GM06990 (cell line): ENCODE measurements around the gene KCNH5.
"Not testable (repeated sequence)": the region's sequence is repeated elsewhere in the genome, so short reads cannot be mapped to it uniquely, and the experiment has no call there.

Experiments
- DNase-seq: peaks from one replicate; pipeline ENCODE4 v3.0.0-alpha.2; 2011; ENCODE audit not compliant: insufficient read length; ENCODE audit errors: extremely low read depth
- H3K27me3 ChIP-seq: replicated peaks from 2 replicates; pipeline ENCODE4 v1.6.0; 2011; ENCODE audit warnings: low read length; ENCODE audit not compliant: control insufficient read depth, insufficient read depth
- H3K36me3 ChIP-seq: 2 replicates; pipeline ENCODE4 v1.5.1; 2011; ENCODE audit warnings: low read length; ENCODE audit not compliant: control insufficient read depth, insufficient read depth
- H3K4me3 ChIP-seq: replicated peaks from 2 replicates; pipeline ENCODE4 v1.5.1; 2011; ENCODE audit warnings: low read depth, mild to moderate bottlenecking, control low read depth, low read length
- TF ChIP-seq, protein P1 (sequence below): IDR thresholded peaks from 2 replicates; pipeline ENCODE4 v1.5.1; 2011; ENCODE audit warnings: low read length, control low read depth, mild to moderate bottlenecking, inconsistent platforms; ENCODE audit not compliant: insufficient read depth, poor library complexity, severe bottlenecking

The KCNH5 gene

DNA sequence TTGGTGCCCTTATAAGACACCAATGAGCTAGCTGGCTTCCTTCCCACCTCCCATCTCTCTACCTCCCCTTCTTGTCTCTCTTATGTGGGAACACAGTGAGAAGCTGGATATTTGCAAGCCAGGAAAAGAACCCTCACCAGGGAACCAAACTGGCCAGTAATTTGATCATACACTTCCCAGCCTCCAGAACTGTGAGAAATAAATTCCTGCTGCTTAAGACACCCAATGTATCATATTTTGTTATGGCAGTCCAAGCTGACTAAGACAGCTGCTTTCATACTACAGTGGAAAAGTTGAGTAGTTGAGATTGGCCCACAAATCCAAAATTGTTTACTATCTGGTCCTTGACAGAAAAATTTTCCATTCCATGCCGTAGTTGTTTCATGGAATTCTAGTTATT is 269.0 kb downstream of the KCNH5 start:
- Histone ChIP-seq H3K36me3 (no peaks in the 10 kb centered on the region), H3K4me3 (no peak overlapping the region), H3K27me3 (no peaks in the 10 kb centered on the region)
- TF ChIP-seq, protein P1, sequence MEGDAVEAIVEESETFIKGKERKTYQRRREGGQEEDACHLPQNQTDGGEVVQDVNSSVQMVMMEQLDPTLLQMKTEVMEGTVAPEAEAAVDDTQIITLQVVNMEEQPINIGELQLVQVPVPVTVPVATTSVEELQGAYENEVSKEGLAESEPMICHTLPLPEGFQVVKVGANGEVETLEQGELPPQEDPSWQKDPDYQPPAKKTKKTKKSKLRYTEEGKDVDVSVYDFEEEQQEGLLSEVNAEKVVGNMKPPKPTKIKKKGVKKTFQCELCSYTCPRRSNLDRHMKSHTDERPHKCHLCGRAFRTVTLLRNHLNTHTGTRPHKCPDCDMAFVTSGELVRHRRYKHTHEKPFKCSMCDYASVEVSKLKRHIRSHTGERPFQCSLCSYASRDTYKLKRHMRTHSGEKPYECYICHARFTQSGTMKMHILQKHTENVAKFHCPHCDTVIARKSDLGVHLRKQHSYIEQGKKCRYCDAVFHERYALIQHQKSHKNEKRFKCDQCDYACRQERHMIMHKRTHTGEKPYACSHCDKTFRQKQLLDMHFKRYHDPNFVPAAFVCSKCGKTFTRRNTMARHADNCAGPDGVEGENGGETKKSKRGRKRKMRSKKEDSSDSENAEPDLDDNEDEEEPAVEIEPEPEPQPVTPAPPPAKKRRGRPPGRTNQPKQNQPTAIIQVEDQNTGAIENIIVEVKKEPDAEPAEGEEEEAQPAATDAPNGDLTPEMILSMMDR = no peak
- DNase-seq = no peak

GRCh38 chr14:62768753-62769152 is 276.5 kb downstream of the KCNH5 start:
- TF ChIP-seq, protein P1 = no peak
- Histone ChIP-seq H3K36me3 (no peaks in the 10 kb centered on the region), H3K27me3 (no peaks in the 10 kb centered on the region), H3K4me3 (no peak overlapping the region)
- DNase-seq = no peak

DNA sequence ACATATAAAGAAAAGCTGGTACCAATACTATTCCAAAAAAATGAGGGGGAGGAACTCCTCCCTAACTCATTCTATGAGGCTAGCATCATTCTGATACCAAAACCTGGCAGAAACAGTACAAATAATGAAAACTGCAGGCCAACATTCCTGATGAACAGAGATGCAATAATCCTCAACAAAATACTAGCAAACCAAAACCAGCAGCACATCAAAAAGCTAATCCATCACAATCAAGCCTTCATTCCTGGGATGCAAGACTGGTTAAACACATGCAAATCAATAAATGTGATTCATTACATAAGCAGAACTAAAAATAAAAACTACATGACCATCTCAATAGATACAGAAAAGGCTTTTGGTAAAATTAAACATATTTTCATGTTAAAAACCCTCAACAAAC is 281.3 kb downstream of the KCNH5 start:
- no peak overlapping the region for H3K4me3 ChIP-seq
- no peak for DNase-seq
- TF ChIP-seq, protein P1 = no peak
- H3K27me3 ChIP-seq = no peaks in the 10 kb centered on the region
- H3K36me3 ChIP-seq = no peaks in the 10 kb centered on the region

DNA sequence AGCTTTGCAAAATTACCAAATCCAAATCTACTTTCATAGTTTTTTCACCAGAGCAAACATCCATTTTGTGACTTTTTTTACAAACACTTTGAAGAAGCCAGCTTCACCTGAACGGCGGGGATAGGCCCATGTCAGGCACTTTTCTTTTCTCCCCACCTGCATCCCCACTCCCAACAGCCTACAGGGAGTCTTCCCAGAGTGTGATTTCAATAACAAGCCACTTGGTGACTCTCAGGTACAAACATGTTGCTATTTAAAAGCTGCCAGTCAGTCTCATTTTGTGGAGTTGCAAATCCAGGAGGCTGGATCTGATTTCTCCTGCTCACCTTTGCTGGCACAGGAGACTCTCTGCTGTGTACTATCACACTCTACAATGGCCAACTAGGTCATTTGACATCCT is 285.5 kb downstream of the KCNH5 start:
- TF ChIP-seq, protein P1 = no peak
- no peak for DNase-seq
- no peaks in the 10 kb centered on the region for H3K36me3 ChIP-seq
- no peak overlapping the region for H3K4me3 ChIP-seq
- no peaks in the 10 kb centered on the region for H3K27me3 ChIP-seq

DNA sequence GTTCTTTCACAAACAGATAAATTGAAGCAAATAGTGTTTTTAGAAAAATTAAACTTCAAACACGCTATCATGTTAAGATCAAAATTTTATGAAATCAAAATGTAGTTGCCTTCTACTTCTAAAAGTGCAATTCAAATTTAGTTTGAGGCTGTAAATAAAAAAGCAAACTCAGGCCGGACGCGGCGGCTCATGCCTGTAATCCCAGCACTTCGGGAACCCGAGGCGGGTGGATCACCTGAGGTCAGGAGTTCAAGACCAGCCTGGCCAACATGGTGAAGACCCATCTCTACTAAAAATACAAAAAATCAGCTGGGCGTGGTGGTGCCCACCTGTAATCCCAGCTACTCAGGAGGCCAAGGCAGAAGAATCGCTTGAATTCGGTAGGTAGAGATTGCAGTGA is 298.4 kb downstream of the KCNH5 start:
- H3K4me3 ChIP-seq, DNase-seq, H3K36me3 ChIP-seq, H3K27me3 ChIP-seq: not testable (repeated sequence)

DNA sequence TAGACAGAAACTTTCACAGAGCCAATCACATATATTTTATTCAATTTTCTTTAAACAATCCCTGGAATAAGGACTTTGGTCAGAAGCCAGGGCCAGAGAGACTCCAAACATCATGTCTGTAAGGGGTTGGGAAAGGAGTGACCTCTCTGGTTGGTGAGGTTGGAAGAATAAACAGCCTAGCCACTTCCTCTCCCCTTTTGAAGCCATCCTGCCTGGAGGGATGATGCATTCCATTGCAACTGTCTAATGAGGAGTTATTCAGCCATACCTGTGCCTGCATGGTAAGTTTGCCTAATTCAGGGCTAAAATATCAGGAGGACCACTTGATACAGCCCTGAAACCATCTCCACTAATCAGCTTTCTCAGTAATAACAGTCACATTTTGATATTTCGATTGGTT is 299.8 kb downstream of the KCNH5 start:
- no peak for DNase-seq
- no peaks in the 10 kb centered on the region for H3K36me3 ChIP-seq
- H3K4me3 ChIP-seq = no peak overlapping the region
- H3K27me3 ChIP-seq = no peaks in the 10 kb centered on the region
- TF ChIP-seq, protein P1 = no peak

DNA sequence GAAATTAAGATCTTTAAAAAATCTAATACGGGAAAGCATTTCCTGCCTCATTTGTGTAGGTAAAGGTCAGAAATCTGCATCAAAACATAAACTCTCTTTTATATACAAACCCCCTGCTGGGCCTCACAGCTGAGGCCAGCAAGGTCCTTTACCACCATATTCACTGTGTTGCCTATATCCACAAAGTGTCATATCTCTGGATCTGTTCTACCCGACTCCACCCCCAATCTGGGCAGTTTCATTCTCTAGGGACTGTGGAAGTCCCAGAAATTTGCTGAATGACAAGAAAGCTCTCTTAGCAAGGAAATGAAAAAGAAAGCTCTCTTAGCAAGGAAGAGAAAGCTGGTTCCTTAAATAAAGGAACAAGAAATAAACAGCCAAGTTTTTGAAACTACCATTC is 301.7 kb downstream of the KCNH5 start:
- Histone ChIP-seq H3K36me3 (no peaks in the 10 kb centered on the region), H3K27me3 (no peaks in the 10 kb centered on the region), H3K4me3 (no peak overlapping the region)
- no peak for DNase-seq
- TF ChIP-seq, protein P1 = no peak
